Purkinje cell (primary cell): ENCODE data around the gene CSKMT. TPM values are rescaled to one million over a fixed set of nuclear protein-coding genes. Genes with fewer than 3 reads are reported as not detected.

Experiments used
- polyA plus RNA-seq: library from polyadenylated mRNA; unstranded; fragments of >200 nt; fragmentation: Nextera tagmentation; gene quantifications from 2 replicates; pipeline ENCODE4 v1.2.1, GENCODE V29; 2014

Gene CSKMT, protein sequence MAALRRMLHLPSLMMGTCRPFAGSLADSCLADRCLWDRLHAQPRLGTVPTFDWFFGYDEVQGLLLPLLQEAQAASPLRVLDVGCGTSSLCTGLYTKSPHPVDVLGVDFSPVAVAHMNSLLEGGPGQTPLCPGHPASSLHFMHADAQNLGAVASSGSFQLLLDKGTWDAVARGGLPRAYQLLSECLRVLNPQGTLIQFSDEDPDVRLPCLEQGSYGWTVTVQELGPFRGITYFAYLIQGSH
- 5.4 and 7.2 TPM in 2 replicates for polyA plus RNA-seq

DNA sequence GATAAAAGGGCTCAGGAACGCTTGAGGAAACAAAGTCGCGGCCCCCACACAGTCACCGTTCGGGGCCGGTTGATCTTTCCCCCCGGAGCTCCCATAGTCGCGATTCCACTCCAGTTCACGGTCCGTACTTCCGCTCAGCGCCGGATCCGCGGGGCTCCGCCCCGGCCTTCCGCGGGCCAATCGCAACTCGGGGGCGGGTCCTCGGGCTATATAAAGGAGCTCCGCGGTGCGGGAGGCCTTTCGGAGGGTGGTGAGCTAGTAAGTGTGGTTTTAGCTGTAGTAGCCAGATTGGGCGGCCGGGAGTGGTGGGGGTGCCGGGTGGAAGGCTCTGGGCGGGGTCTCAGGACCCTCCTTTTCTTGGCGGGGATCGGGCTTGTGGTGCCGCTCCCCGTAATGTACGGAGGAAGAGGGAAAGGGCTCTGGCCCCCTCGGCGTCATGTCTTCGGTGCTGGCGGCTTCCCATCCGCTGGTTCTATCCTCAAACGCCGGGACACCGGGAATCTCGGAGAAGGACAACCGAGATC is at the start of gene CSKMT, which contains the start of gene C11orf98:
Gene CSKMT (plus strand): TSS at position 238 of the 524 bp plus-strand sequence. CDS start 568 bp downstream, outside the sequence.
Gene C11orf98 (minus strand): TSS at position 136 of the 524 bp plus-strand sequence. CDS start 41 bp downstream, at position 95.

DNA sequence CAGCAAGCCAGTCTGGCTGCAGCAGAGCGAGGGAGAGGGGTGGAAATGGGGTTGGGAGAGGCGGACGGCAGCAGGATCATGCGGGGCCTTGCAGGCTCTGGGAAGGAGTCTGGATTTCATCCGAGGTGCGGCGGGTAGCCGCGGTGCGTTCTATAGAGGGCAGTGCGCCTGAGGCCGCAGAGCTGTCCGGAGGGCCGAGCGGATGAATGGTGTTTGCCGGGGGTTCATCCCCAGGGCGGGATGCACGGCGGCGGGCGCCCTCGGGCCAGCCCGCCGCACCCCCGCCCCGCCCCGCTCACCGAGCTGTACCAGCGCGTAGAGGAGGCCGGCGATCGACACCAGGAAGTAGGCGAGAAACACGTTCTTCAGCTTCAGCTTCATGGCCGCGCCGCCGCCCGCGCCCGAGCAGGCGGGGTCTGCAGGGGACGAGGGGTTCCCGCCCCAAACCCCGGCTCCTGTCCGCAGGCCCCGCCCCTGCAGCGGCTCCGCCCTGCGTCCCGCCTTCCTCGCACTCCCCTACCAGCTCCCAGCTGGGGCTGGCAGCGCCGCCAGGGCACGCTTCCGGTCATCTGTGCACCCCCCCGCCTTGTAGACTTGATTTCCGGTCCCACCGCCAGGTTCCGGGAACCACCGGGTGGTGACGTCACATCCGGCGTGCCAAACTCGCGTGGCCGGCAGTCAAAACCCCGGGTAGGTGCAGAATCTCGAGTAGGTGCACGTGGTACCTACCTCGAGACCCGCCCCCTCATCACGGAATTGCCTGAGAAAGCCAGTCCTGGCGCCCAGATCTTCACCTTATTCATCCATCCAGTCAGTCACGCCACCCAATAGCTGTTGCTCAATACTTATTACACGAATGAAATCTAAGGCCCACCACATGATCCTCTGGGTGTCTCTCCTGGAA is 43.3 kb upstream of the CSKMT start, which contains the start of gene B3GAT3:
Gene B3GAT3 (minus strand): TSS at position 420 of the 904 bp plus-strand sequence. CDS start 39 bp downstream, at position 381.

DNA sequence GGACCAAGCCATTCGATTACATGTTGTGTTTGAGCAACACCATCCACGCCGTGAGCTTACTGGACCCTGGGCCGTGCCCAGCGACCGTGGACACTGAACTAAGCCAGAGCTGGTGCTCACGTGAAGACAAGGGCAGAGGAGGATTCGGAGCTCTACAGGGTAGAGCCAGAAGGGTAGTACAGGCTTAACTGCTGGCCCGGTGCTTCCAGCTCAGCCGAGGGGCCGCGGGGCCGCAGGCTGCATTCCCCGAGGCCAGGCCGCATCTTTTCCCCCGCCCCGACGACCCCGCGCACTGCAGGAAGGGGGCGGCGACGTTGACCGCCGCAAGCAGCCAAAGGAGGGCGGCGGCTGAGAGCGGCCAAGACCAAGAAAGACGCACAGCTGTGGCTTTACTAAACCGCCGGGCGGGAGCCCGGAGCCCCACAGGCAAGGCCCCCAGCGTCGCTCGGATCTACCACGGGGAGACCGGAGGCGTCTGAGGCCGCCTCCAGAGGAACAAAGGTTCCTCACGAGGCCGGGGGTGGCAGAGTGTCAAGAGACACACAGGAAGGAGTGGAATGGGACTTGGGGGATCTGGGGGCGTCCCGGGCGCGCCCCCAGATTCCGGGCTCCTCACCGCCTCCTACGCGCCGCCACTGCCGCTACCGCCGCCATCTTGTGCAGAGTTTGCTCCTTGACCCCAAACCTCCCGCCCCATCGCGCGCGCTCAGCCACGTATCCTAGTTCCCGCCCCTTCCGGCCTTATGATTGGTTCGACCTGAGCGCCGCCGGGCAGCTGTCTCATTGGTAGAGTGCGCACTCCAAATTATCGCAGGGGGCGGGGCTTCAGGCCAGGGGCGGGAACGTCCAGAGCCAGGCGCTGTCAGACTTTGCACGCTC is 18.9 kb upstream of the CSKMT start, which contains the start of gene GANAB:
Gene GANAB (minus strand): TSS at position 668 of the 879 bp plus-strand sequence. CDS start 14 bp downstream, at position 654.

DNA sequence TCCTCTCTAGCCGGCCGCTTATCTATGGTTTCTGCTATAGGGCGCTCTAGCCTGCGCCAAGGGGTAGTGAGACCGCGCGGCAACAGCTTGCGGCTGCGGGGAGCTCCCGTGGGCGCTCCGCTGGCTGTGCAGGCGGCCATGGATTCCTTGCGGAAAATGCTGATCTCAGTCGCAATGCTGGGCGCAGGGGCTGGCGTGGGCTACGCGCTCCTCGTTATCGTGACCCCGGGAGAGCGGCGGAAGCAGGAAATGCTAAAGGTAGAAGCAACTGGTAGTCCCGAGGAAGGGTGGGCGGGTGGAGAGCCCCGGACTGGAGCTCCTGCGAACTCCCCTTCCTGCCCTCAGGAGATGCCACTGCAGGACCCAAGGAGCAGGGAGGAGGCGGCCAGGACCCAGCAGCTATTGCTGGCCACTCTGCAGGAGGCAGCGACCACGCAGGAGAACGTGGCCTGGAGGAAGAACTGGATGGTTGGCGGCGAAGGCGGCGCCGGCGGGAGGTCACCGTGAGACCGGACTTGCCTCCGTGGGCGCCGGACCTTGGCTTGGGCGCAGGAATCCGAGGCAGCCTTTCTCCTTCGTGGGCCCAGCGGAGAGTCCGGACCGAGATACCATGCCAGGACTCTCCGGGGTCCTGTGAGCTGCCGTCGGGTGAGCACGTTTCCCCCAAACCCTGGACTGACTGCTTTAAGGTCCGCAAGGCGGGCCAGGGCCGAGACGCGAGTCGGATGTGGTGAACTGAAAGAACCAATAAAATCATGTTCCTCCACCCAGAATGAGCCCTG is 6.7 kb downstream of the CSKMT start, which contains the start of the genes LBHD1 and UQCC3:
Gene LBHD1 (minus strand): TSS at position 660 of the 782 bp plus-strand sequence. CDS start 2,236 bp downstream, outside the sequence.
Gene UQCC3 (plus strand): TSS at position 66 of the 782 bp plus-strand sequence. CDS start 73 bp downstream, at position 139.

DNA sequence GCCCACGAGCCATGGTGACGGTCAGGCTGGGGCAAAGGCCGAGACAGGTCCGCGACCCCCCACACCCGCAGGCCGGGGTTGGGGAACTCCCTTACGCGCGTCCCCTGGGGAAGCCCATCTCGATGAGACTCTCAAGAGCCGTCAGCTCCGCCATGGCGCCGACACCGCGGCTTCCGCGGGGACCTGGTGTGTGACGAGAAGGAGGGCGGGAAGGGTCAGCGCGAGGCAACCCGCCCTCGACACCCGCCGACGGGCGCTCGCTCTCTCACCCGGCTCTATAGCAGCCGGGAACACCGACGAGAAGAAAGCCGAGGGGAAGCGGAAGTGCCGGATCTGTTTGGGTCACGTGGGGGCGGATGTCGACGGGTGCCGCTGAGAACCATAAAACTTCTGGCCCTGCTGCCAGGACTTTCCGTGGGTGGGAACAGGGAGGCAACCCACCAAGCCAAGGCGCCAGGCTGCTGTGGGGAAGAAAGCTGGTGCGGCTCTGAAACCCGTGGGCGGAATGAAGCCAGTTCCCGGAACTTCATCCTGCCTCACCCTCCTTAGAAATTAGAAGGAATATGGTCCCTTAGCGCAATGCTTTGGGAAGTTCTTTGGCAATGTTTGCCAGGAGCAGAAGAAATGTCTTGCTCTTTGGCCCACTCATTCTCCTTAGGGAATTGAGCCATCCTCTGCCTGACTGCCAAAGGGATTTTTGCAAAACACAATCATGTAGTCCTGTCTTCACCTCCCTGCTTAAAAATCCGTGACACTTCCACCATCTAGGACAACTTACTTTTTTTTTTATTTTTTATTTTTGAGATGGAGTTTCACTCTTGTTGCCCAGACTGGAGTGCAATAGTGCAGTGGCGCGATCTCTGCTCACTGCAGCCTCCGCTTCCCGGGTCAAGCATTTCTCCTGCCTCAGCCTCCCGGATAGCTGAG is 13.9 kb downstream of the CSKMT start, which contains the start of gene UBXN1:
Gene UBXN1 (minus strand): TSS at position 304 of the 927 bp plus-strand sequence. CDS start 150 bp downstream, at position 154.

DNA sequence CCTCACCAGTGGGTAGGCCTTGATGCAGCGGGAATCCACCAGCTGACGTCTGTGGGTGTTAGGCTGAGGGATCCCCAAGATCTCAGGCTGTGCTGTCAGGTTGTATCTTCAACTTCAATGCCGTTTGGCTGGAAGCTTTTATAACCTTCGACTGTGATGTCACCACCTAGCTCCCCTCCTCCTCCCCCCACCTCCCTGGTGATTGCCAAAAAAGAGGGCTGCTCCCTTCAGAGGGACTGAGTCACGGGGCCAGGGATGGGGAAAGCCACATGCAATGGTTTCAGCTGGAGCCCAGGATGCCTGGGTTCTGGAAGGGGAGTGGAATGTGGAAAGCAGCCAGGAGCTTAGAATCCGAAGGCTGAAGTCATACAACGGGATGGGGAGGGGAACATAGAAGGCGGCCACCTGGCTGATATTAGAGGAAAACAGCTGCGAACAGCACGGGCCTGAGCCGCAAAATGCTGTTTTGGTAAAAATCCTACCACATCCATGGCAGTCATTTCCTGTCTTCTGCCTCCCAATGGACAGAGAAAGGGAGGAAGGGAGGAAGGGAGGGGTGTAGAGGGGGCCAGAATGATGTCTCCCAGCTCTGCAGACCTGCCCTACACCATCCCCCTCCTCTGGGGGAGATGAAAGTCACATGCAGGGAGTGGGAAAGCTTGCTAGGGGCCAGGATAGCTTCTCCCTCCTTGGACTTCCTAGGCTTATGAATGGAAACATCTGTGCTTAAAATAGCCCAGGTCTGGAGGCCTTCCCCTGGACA is 24.5 kb downstream of the CSKMT start, which contains the start of gene LRRN4CL:
Gene LRRN4CL (minus strand): TSS at position 110 of the 763 bp plus-strand sequence. CDS start 1,022 bp downstream, outside the sequence.

DNA sequence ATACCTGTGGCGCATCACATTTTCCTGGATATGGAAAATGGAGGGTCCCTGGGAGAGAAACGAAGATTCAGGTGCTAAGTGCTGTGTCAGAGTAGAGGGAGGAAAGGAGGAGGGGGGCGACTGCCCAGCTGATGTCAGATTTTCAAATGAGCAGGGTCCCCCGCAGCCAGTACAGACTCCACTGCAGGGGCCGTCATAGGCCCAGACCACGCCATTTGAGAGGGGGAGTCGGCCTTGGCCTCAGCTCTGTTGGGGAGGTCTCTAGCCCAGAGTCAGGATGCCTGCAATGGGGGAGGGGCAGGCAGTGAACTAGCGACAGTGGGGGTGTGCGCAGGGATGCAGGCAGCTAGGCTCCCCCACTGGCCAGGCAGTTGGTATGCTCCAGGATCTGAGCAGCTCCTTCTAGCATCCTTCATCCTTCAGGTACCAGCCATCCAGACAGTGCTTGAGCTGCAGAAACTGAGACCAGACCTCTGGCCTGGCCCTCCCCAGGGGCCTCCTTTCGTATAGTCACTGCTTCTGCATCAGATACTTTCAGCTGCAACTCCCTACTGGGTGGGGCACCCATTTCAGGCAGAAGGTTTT is 42.3 kb downstream of the CSKMT start, which contains the start of the genes BSCL2 and GNG3:
Gene BSCL2 (minus strand): TSS at position 148 of the 585 bp plus-strand sequence. CDS start 229 bp downstream, outside the sequence.
Gene GNG3 (plus strand): TSS at position 400 of the 585 bp plus-strand sequence. CDS start 620 bp downstream, outside the sequence.

Other genes with a start within 250 kb of the CSKMT start
- not detected in 2 replicates for gene SCGB1A1, start 246.3 kb upstream of the CSKMT start, polyA plus RNA-seq
- 0.73 and 2.8 TPM in 2 replicates for gene AHNAK, start 118.5 kb upstream of the CSKMT start, polyA plus RNA-seq
- 108 and 114 TPM in 2 replicates for gene EEF1G, start 91.4 kb upstream of the CSKMT start, polyA plus RNA-seq
- gene TUT1, start 73.8 kb upstream of the CSKMT start, polyA plus RNA-seq: 0.19 and 2.8 TPM in 2 replicates
- 0.60 and 0.63 TPM in 2 replicates for gene MTA2, start 63.4 kb upstream of the CSKMT start, polyA plus RNA-seq
- not detected in 2 replicates for gene EML3, start 52.5 kb upstream of the CSKMT start, polyA plus RNA-seq
- gene ROM1, start 52.1 kb upstream of the CSKMT start, polyA plus RNA-seq: 0.29 TPM in 1 of 2 replicates, not detected in the other
- gene B3GAT3, start 43.3 kb upstream of the CSKMT start, polyA plus RNA-seq: 6.0 and 19.2 TPM in 2 replicates
- 3.9 and 6.3 TPM in 2 replicates for gene GANAB, start 18.7 kb upstream of the CSKMT start, polyA plus RNA-seq
- gene INTS5, start 12.0 kb upstream of the CSKMT start, polyA plus RNA-seq: 1.1 and 1.3 TPM in 2 replicates
- 82.2 and 95.4 TPM in 2 replicates for gene C11orf98, start 102 bp upstream of the CSKMT start, polyA plus RNA-seq
- 3.4 and 3.8 TPM in 2 replicates for gene UQCC3, start 6.4 kb downstream of the CSKMT start, polyA plus RNA-seq
- 2.2 TPM in 1 of 2 replicates, not detected in the other for gene LBHD1, start 7.0 kb downstream of the CSKMT start, polyA plus RNA-seq
- gene UBXN1, start 13.8 kb downstream of the CSKMT start, polyA plus RNA-seq: 29.6 and 45.3 TPM in 2 replicates
- not detected in 2 replicates for gene LRRN4CL, start 24.2 kb downstream of the CSKMT start, polyA plus RNA-seq
- gene BSCL2, start 42.1 kb downstream of the CSKMT start, polyA plus RNA-seq: 511 and 550 TPM in 2 replicates
- 926 and 1,510 TPM in 2 replicates for gene GNG3, start 42.4 kb downstream of the CSKMT start, polyA plus RNA-seq
- gene HNRNPUL2, start 62.1 kb downstream of the CSKMT start, polyA plus RNA-seq: 6.1 and 11.6 TPM in 2 replicates
- 39.6 and 42.1 TPM in 2 replicates for gene TTC9C, start 63.2 kb downstream of the CSKMT start, polyA plus RNA-seq
- 3.5 and 3.6 TPM in 2 replicates for gene ZBTB3, start 88.8 kb downstream of the CSKMT start, polyA plus RNA-seq
- gene POLR2G, start 96.3 kb downstream of the CSKMT start, polyA plus RNA-seq: 167 and 208 TPM in 2 replicates
- gene TAF6L, start 106.1 kb downstream of the CSKMT start, polyA plus RNA-seq: 0.15 and 1.2 TPM in 2 replicates
- gene TMEM179B, start 122.1 kb downstream of the CSKMT start, polyA plus RNA-seq: 19.7 and 23.2 TPM in 2 replicates
- 12.5 and 20.4 TPM in 2 replicates for gene TMEM223, start 126.7 kb downstream of the CSKMT start, polyA plus RNA-seq
- gene NXF1, start 140.1 kb downstream of the CSKMT start, polyA plus RNA-seq: 25.0 and 31.8 TPM in 2 replicates
- gene STX5, start 166.7 kb downstream of the CSKMT start, polyA plus RNA-seq: 5.0 and 5.3 TPM in 2 replicates
- gene TEX54, start 167.5 kb downstream of the CSKMT start, polyA plus RNA-seq: not detected in 2 replicates
- gene WDR74, start 174.3 kb downstream of the CSKMT start, polyA plus RNA-seq: 11.6 and 16.4 TPM in 2 replicates
- 27.1 and 50.5 TPM in 2 replicates for gene SLC3A2, start 215.6 kb downstream of the CSKMT start, polyA plus RNA-seq